Parathyroid adenoma (tissue), 2 donors: ENCODE measurements around the gene PWWP2B.

Experiments used
- H2AFZ ChIP-seq: fragments of 300-600 bp; sonication (generic); one replicate; pipeline ENCODE4 v1.7.0; 2017; ENCODE audit warnings: antibody characterized with exemption, mild to moderate bottlenecking
- H3K27ac ChIP-seq: fragments of 300-600 bp; sonication (generic); one replicate; pipeline ENCODE4 v1.7.0; 2017
- H3K27me3 ChIP-seq: fragments of 300-600 bp; sonication (generic); one replicate; pipeline ENCODE4 v1.7.0; 2017; ENCODE audit warnings: low read length; ENCODE audit not compliant: control insufficient read depth, insufficient read depth
- H3K36me3 ChIP-seq: fragments of 300-600 bp; sonication (generic); one replicate; pipeline ENCODE4 v1.7.0; 2017; ENCODE audit warnings: low read length; ENCODE audit not compliant: control insufficient read depth, insufficient read depth
- H3K4me1 ChIP-seq: fragments of 300-600 bp; sonication (generic); one replicate; pipeline ENCODE4 v1.7.0; 2017; ENCODE audit warnings: control low read depth
- H3K4me2 ChIP-seq: fragments of 300-600 bp; sonication (generic); one replicate; pipeline ENCODE4 v1.7.0; 2017; ENCODE audit warnings: low read length
- H3K4me3 ChIP-seq: fragments of 300-600 bp; sonication (generic); one replicate; pipeline ENCODE4 v1.7.0; 2017; ENCODE audit warnings: low read depth, low read length
- H3K79me2 ChIP-seq: fragments of 300-600 bp; sonication (generic); one replicate; pipeline ENCODE4 v1.7.0; 2017; ENCODE audit warnings: control low read depth
- H3K9ac ChIP-seq: fragments of 300-600 bp; sonication (generic); one replicate; pipeline ENCODE4 v1.7.0; 2017; ENCODE audit warnings: mild to moderate bottlenecking
- H3K9me3 ChIP-seq: fragments of 300-600 bp; sonication (generic); one replicate; pipeline ENCODE4 v1.7.0; 2017; ENCODE audit warnings: low read length; ENCODE audit not compliant: control insufficient read depth
- CTCF ChIP-seq: fragments of 300-600 bp; sonication (generic); IDR thresholded peaks from one replicate; pipeline ENCODE4 v1.7.0; 2017; ENCODE audit warnings: antibody characterized with exemption, mild to moderate bottlenecking
- donor health status: primary hyperparathyroidism.

The PWWP2B gene

GRCh38 chr10:132417957-132418441, 21.0 kb downstream of the PWWP2B start:
- H3K9ac ChIP-seq = no peak overlapping the region
- no peak overlapping the region for H3K4me3 ChIP-seq
- TF ChIP-seq CTCF = no peak

GRCh38 chr10:132418527-132419416, 21.8 kb downstream of the PWWP2B start:
- no peak for TF ChIP-seq CTCF
- Histone ChIP-seq H3K4me1 (peaks cover 52% of the 10 kb centered on the region), H3K79me2 (peaks cover 53% of the 10 kb centered on the region), H3K36me3 (no peaks in the 10 kb centered on the region), H3K9ac (no peak overlapping the region), H3K4me3 (no peak overlapping the region), H3K27ac (peak overlapping the region; percentile 73), H3K27me3 (no peaks in the 10 kb centered on the region), H3K4me2 (no peak overlapping the region), H3K9me3 (no peaks in the 10 kb centered on the region), H2AFZ (peak overlapping the region; percentile 57)

More at GRCh38 chr10:132417957-132418441, 21.0 kb downstream of the PWWP2B start:
- Histone ChIP-seq H3K27ac (no peak overlapping the region), H3K9me3 (no peaks in the 10 kb centered on the region), H3K4me1 (peaks cover 49% of the 10 kb centered on the region), H3K36me3 (no peaks in the 10 kb centered on the region), H2AFZ (no peak overlapping the region), H3K27me3 (no peaks in the 10 kb centered on the region), H3K79me2 (peaks cover 57% of the 10 kb centered on the region), H3K4me2 (no peak overlapping the region)

- no peak overlapping the region for H3K4me2 ChIP-seq
- H3K4me1 ChIP-seq = peaks cover 49% of the 10 kb centered on the region
- no peak overlapping the region for H3K4me3 ChIP-seq
- H2AFZ ChIP-seq = no peak overlapping the region
- H3K79me2 ChIP-seq = peaks cover 44% of the 10 kb centered on the region
- no peak overlapping the region for H3K9ac ChIP-seq
- no peaks in the 10 kb centered on the region for H3K9me3 ChIP-seq
- H3K27ac ChIP-seq = peak overlapping the region; percentile 99
- H3K36me3 ChIP-seq = no peaks in the 10 kb centered on the region
- no peaks in the 10 kb centered on the region for H3K27me3 ChIP-seq
- TF ChIP-seq CTCF = no peak
Measured at GRCh38 chr10:132419538-132420468, 22.8 kb downstream of the PWWP2B start.

- H3K4me2 ChIP-seq = peak overlapping the region; percentile 49
- peak overlapping the region; percentile 99 for H3K27ac ChIP-seq
- no peak for TF ChIP-seq CTCF
- H2AFZ ChIP-seq = no peak overlapping the region
- H3K79me2 ChIP-seq = peaks cover 44% of the 10 kb centered on the region
- no peak overlapping the region for H3K4me3 ChIP-seq
- no peaks in the 10 kb centered on the region for H3K36me3 ChIP-seq
- H3K9me3 ChIP-seq = no peaks in the 10 kb centered on the region
- peaks cover 49% of the 10 kb centered on the region for H3K4me1 ChIP-seq
- H3K9ac ChIP-seq = no peak overlapping the region
- H3K27me3 ChIP-seq = no peaks in the 10 kb centered on the region
Measured at GRCh38 chr10:132420469-132420980, 23.5 kb downstream of the PWWP2B start.
